DMS79 treated with DMSO at 0.1 percent for 48 hours (cell line): ENCODE results near the gene GJA3.
A peak's percentile ranks its signal among the peaks of the same experiment; 100 is the strongest.

Source experiments
- DNase-seq: peaks from one replicate; lab custom pipeline; 2025; lab: John Stamatoyannopoulos, UW

GJA3 gene

DNA sequence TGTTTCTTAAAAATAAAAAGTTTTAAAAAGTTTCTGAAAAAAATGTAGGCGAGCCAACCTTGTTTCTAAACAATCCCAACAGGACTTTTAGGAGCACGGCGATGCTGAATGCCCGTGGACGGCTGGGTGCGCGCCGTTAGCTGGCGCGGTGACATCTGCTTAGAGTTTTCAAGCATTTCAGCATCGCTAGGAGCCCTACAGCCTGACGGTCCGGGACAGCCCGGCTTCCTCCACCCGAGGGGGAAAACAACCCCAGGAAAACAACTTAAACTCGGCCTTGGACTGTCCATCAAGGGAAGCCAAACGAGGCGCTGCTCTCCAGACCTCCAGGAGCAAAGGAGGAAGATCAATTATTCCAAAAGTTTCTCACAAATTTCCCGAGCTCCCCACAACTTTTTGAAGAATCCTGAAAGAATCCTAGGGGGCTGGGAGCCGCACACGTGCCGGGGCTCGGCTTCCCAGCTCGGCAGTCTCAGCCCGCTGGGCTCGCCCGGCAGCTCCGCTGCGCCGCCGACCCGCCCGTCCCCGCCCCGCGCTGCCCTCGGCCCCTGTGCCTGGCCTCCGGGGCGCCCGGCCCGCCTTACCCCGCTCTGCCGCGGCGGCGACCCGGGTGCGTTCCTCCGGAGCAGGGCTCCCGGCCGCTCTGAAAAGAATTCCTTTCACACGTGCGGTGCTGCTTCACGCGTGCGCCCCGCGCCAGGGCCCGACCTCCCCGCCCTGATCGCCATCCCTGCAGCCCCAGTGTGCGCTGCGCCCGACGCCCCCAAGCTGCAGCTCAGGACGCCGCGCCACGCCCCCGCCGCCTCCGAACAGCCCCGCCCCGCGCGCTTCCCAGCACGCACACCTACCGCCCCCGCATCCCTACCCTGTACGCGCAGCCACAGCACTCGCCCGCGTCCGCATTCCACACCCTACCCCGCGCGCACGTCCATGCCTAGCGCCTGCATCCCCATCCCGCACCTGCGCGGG, at the start of gene GJA3:
Gene GJA3, minus strand, starts transcription at position 747 of the 969 bp plus-strand sequence. CDS start 17,764 bp downstream, outside the sequence.
- no peak for DNase-seq

DNA sequence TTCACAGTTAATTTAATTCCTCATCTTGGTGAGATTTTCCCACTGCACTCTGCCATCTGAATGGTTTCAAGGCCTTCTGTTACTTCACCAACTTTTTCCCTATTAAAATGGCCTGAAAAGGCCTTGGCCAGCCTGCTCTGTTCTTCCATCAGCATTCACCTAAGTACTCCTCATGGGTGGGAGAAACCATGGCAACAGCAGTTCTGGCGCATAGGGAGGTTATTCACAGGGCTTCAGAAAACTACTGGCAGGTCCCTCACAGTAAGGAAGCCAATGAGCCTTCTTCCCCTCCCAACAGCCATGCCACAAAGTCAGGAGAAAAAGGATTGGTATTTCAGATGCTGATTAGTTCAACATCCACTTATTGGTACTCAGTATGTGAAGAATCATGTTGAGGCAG, 49.1 kb upstream of the GJA3 start:
- DNase-seq: no peak

DNA sequence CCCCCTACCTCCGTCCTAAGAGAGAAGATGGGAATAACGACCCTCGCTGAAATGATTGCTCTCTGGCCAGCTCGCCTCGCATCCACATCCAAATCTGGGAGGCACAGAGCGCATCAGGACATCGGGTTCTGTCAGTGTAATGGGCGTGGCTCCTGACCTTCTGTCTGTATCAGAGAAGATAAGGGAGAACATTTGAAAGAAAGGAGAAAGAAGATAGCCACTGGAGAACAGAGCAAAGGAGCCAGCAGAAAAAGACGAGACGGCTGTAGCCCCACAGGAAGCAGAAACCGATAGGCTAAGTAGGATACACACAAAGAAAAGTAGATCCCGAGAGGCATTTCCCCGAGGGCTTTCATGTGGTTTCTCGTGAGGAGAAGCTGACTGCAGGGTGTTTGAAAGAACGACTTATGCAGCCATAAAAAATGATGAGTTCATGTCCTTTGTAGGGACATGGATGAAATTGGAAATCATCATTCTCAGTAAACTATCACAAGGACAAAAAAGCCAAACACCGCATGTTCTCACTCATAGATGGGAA, 45.9 kb upstream of the GJA3 start:
- DNase-seq: no peak

DNA sequence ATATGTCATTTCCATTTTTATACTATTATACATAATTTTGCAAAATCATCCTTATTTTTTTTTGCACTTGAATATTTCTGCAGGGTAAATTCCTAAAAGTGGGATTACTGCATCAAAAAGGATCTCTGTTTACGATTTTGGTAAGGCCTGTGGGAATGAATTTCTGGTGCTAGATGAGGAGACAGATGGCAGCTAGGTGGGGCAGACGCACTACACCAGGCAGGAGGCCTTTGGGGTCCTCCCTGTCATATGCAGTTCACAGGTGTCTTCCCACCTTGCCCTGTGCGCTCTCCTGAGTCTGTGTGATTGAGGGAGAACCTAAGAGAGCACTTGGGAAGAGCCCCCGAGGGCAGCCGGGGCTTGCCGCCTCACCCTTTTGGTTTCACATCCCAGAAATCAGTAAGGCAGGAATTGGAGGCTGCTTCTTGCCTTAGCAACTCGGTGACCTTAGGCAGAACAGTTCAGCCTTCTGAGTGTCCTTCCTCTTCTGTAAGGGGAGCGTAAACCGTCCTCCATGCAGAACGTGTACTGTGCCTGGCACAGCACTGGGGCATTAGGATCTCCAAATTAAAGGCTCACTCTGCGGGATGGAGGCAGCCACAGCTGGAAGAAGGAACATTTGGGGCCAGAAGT, 45.3 kb upstream of the GJA3 start:
- DNase-seq: no peak

DNA sequence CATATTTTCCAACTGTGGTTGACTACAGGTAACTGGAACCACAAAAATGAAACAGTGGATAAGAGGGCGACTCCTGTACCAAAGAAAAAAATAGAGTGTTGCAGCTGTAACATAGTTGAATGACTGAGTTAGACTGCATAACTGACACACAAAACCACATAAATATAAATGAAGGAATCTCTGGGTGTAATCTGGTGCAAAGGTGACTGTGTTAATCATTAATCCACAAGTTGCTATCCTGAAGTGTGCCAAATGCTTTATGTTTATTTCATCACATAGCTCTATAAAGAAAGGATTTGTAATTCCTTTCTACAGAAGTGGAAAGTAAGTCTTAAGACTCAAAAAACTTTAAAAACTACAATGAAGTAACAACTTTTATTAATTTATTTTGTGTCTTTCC, 37.9 kb upstream of the GJA3 start:
- no peak for DNase-seq

DNA sequence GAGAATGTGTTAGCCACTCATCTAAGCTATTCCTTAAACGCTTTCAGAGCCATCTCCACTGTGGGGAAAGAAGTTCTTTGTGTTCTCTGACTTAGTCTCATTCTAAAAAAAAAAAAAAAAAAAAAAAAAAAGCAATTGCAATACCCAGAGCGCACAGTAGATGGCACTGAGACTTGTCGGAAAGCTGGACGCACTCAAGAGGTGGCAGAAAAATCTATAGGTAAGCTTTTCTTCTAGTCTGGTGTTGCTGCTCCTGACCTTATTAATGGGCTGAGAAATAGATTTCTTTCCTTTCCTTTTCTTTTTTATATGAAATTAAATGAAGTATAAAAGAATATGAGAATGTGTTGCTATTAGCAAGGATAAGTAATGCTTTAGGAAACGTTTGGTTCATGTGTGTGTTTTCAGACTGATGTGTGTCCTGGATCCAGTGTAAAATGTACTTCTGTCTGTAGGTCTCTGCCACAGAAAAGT, 36.5 kb upstream of the GJA3 start:
- peak; percentile 14 for DNase-seq

DNA sequence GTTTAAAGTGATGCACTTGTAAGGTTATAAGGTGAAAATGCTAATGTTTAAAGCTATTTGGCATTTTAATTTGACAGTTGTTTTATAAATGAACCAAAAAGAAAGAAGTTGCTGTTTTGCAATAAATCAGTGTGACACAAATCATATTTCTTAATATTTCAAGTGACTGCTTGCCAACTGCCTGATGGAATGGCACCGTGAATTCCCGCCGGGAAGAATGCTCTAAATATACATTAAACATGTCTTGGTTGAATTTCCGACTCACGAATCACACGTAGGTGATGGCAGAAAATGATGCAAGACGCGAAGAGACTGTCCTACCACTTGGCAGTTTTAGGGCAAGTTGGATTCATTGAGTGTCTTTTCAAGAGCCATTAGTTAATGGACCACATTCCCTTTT, 34.9 kb upstream of the GJA3 start:
- no peak for DNase-seq

DNA sequence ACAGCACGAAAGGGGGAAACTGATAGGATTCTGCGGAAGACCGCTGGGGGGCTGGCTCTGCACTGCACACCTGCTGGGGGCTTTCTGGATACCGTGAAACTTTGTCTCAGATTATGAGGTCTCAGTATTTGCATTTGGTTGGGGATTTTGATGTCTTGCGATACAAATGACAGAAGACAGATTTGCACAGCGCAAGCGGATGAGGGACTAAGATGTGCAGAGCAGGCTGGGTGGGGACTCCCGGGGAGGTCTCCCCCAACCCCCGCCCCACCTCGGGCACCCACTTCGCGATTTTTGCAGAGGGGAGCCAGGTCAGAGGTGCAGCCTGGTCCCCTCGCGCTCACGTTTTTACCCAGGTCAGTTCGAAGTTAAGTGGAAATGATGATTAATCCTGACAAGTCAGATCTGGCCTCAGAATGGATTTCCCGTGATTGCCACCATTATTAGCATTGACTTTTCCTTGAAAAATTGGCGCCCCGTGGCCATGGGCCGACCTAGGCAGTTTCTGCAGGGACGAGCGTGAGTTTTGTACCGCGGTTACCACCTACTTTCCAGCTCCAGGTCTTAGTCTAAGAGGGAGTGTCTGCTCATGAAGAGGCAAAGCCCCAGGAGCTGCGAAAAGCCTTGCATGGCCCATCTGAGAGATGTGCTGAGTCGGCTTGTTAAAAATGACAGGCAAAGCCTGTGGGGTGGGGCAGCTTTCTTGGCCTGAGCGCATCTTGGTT, 33.2 kb upstream of the GJA3 start:
- no peak for DNase-seq

DNA sequence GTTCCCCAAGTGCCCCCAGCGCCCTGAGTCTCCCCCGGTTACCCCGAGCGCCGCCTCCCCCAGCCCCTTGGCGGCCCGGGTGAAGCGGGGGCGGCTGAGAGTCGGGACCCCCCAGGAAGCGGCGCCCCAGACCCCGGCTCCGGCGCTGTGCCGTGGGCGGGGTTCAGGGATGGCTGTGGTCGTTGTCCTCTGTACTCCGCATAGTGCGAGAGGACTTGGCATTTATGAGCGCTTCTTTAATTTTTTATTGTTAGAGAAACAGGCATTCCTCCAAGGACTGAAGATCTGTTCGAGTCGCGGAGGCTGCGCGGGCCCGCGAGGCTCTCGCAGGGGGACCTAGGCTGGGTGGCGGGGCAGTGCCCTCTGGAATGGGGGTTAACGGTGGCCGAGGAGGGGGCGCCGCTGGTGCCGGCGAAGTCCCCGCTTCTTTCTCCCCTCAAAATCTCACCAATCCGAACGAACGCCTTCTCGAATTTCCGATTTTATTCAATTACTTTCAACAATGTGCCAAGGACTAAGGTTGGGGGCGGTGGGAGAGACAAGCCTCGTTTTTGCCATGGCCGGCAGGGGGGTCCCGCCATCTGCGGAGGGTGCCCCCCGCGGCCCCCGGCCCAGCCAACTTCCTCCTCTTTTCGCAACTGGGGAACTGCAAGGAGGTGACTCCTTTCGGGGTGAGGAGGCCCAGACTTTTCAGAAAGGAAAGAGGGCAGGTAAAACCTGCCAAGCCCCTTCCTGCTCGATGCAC, 32.5 kb upstream of the GJA3 start:
- DNase-seq: no peak

DNA sequence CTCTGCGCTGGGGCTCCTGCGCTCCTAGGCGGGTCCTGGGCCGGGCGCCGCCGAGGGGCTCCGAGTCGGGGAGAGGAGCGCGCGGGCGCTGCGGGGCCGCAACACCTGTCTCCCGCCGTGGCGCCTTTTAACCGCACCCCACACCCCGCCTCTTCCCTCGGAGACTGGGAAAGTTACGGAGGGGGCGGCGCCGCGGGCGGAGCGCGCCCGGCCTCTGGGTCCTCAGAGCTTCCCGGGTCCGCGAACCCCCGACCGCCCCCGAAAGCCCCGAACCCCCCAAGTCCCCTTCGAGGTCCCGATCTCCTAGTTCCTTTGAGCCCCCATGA, 31.9 kb upstream of the GJA3 start, which contains the start of gene GJB2:
Gene GJB2, minus strand, starts transcription at position 103 of the 326 bp plus-strand sequence. CDS start 3,357 bp downstream, outside the sequence.
- DNase-seq: no peak

DNA sequence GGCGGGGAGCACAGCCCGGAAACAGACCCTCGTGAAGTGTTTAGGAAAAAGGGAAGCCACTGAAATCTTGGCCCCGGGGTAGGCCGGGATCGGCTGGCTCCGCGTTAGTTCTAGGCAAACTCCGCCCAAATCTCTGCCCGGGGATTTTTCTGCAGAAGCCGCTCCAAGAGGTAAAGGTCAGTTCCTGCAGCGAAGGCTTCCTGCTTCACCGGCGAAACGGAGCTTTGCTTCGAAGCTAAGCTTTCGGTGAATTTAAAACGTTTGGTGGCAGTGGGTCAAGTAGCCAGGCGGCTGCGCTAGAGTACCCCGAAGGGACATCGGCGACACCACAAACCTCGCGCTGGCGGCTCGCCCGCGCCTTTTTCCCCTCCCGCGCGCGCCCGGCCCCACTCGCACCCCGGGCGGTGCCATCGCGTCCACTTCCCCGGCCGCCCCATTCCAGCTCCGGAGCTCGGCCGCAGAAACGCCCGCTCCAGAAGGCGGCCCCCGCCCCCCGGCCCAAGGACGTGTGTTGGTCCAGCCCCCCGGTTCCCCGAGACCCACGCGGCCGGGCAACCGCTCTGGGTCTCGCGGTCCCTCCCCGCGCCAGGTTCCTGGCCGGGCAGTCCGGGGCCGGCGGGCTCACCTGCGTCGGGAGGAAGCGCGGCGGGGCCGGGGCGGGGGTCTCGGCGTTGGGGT, 31.4 kb upstream of the GJA3 start:
- DNase-seq: no peak

DNA sequence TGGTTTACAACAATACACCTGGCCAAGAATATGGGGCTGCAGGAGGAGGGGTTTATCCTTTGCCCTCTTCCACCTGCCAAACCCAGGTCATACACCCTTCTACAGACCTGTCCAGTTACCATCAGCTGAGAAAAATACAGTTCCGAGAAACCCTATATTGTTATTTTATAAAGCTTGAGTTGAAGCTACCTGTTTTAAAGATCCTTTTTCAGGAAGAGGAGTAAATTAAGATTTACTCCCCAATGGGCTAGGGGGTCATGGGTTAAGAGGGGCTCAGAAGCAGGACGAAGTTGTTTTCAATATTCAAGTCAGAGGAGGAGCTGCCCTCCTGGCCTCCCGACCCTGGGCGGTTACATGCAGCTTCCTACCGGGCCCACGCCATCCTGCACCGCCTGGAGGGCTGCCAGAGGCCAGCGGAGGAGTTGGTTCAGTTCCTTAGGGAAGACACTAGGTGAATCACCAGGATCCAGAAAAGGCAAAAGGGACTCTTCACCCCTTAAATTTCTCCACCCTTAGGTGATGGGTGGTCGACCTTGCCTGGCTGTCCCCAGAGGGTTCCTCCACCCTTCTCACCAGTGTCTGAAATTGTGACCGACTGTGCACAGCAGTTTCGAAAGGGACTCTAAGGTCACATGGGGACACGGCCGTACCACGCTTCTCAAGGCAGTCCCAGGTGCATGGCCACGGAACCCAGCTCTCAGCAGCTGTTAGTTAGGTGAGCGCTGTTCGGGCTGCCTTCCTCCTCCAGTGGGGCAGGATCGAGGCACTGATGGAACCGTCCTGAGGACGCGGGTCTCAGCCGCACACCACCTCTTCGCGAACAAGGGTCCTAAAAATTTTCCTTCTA, 30.7 kb upstream of the GJA3 start:
- no peak for DNase-seq

DNA sequence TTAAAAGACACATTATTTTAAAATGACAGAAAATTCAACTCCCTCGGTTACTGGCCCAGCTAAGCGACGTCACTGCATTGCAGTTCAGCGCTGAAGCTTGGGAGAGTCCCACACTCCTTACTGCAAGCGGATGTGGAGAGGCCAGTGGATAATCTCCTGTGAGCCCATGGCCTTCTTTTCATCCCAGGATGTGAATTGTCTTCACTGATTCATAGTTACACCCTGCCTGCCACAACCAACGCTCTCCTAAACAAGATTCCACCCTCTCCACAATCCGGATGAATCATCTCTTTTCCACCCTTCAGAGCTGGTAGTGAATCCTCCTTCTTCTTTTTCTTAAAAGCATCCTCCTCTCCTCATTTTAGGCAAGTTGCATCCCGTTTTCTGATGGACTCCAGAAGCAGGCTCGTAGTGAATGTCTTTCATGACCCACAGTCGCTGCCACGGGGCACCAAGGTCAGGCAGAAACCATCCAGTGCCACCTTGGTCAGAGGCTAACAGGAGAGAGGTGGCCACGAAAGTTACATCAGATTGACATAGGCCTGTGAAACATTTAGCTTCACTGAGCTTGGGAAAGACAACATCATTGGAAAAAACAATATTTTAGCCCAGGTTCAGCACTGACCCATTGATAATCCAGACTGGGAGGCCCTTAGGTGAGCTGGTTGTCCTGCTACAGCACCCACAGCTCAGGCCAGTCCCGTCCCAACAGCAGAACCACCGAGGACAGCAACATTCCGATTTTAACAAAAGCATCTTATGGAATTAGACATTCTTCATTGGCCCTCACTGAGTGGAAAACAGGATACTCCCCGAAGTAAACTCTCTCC, 29.8 kb upstream of the GJA3 start:
- no peak for DNase-seq

DNA sequence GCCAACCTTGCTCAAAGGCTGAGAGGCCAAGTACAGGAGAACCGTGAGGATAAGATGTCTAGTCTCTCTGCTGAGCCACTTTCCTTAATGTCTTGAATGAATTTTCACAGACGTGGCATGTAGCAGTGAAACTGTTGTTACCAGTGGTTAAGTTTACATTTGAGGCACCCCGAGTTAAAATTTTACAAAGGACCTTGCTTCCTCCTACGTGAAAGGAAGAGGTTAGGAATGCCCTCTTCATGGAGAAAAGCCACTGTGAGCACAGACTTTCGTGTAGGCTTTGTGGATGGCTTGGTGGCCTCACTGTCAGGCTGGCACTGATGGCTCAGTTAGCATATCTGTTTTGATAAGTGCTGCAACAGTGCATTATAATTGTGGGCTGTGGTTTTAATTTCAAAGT, 29.2 kb upstream of the GJA3 start:
- no peak for DNase-seq

DNA sequence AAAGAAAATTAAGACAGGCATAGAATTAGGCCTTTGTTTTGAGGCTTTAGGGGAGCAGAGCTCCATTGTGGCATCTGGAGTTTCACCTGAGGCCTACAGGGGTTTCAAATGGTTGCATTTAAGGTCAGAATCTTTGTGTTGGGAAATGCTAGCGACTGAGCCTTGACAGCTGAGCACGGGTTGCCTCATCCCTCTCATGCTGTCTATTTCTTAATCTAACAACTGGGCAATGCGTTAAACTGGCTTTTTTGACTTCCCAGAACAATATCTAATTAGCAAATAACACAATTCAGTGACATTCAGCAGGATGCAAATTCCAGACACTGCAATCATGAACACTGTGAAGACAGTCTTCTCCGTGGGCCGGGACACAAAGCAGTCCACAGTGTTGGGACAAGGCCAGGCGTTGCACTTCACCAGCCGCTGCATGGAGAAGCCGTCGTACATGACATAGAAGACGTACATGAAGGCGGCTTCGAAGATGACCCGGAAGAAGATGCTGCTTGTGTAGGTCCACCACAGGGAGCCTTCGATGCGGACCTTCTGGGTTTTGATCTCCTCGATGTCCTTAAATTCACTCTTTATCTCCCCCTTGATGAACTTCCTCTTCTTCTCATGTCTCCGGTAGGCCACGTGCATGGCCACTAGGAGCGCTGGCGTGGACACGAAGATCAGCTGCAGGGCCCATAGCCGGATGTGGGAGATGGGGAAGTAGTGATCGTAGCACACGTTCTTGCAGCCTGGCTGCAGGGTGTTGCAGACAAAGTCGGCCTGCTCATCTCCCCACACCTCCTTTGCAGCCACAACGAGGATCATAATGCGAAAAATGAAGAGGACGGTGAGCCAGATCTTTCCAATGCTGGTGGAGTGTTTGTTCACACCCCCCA, 28.1 kb upstream of the GJA3 start:
- no peak for DNase-seq

DNA sequence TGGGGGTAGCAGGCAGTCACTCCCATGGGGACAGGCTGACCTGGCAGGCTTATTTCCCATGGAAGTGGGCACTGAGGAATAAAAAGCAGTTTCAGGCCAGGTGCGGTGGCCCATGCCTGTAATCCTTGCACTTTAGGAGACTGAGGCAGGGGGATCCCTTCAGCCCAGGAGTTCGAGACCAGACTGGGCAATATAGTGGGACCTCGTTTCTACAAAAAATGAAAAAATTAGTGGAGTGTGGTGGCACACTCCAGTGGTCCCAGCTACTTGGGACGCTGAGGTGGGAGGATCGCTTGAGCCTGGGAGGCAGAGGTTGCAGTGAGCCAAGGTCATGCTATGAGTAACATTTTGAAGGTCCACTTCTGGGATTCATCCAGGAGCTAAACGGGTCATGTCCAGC, 25.9 kb upstream of the GJA3 start:
- DNase-seq: no peak

DNA sequence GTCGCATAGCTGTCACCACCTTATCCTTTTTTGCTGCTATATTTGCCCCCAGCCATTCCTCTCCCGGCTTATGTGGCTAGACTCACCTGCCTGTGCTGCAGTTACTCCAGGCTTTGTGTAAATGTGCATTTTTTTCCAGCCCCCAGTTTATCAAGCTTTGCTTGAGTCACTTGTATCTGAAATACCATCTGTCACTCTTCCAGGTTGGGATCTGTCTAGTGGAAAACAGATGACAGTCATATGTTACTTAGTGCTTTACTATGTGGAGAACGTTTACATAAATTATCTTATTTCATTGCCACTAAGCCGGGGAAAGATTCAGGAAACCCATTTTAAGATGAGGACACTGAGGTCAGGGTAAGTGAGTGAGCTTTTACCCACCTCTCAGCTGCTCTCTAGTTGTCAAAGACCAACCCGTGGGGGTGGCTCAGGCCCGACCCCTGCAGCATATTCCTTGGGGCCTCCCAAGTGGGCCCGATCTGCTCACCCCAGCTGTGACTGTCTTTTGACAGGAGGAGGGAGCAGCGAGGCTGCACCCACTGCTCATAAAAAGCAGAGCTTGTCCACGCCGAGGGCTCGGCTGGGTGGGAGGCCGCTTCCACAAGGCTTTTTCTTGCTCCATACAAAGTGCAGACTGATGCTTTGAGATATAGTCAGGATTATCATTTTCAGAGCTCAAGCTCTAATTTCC, 24.7 kb upstream of the GJA3 start:
- DNase-seq: no peak
